ENCODE data around the gene SNAPC1.

SNAPC1 gene

GRCh38 chr14:61812347-61813095, 50.3 kb downstream of the SNAPC1 start, which contains the start of gene SYT16:
TSS of gene SYT16 (plus strand) at chr14:61812703.
- DNase-seq (ENCODE audit: insufficient read length, low spot score) (peak; percentile 24), FAIRE-seq (no peak)
- no peak for TF ChIP-seq CTCF (IDR thresholded peaks at IDR 0.05; ENCODE audit: insufficient read depth, missing control alignments)

GRCh38 chr14:61813096-61813606, 50.9 kb downstream of the SNAPC1 start:
- FAIRE-seq (no peak), DNase-seq (ENCODE audit: insufficient read length, low spot score) (no peak)
- no peak for TF ChIP-seq CTCF (IDR thresholded peaks at IDR 0.05; ENCODE audit: insufficient read depth, missing control alignments)

GRCh38 chr14:61822458-61822857, 60.2 kb downstream of the SNAPC1 start:
- no peak for TF ChIP-seq CTCF (IDR thresholded peaks at IDR 0.05; ENCODE audit: insufficient read depth, missing control alignments)
- no peak for FAIRE-seq
- no peak for DNase-seq (ENCODE audit: insufficient read length, low spot score)

- no peak for TF ChIP-seq CTCF (IDR thresholded peaks at IDR 0.05; ENCODE audit: insufficient read depth, missing control alignments)
- no peak for DNase-seq (ENCODE audit: insufficient read length, low spot score)
- FAIRE-seq: no peak
Observed at GRCh38 chr14:61832783-61833182, 70.6 kb downstream of the SNAPC1 start.

GRCh38 chr14:61836184-61836583, 74.0 kb downstream of the SNAPC1 start:
- no peak for DNase-seq (ENCODE audit: insufficient read length, low spot score)
- TF ChIP-seq CTCF (IDR thresholded peaks at IDR 0.05; ENCODE audit: insufficient read depth, missing control alignments): no peak
- FAIRE-seq: no peak

- no peak for DNase-seq (ENCODE audit: insufficient read length, low spot score)
- no peak for TF ChIP-seq CTCF (IDR thresholded peaks at IDR 0.05; ENCODE audit: insufficient read depth, missing control alignments)
- no peak for FAIRE-seq
Observed at GRCh38 chr14:61836807-61837206, 74.6 kb downstream of the SNAPC1 start.

Measured in D721Med (cell line).